H1 (cell line): Measurements from ENCODE around the gene CUBN. TPM values are rescaled to one million over a fixed set of nuclear protein-coding genes. Genes with fewer than 3 reads are reported as not detected.

Experiments used
- CTCF ChIA-PET: fragments of 300-600 bp; sonication (Branson Sonifier 250); formaldehyde crosslinking; loops from one replicate; lab custom pipeline; 2021; ENCODE audit not compliant: partially characterized antibody; lab: Charles Lee
- POLR2A ChIA-PET: fragments of 300-600 bp; sonication (Branson Sonifier 250); formaldehyde crosslinking; loops from one replicate; lab custom pipeline; 2021; ENCODE audit warnings: inconsistent platforms; ENCODE audit not compliant: partially characterized antibody; lab: Charles Lee
- DNase-seq, 2 experiments: peaks; one replicate each; pipeline versions ENCODE4 v3.0.0 to v3.0.0-alpha.2; 2010 to 2022; ENCODE audit warnings: low spot score in 2 of 2, low read depth in 1 of 2, mixed read lengths in 1 of 2
- FAIRE-seq: peaks from 2 replicates; lab custom pipeline; 2011; peaks lifted over from hg19 to GRCh38; lab: Jason Lieb, UNC
- H2AFZ ChIP-seq: 2 replicates; pipeline ENCODE4 v1.8.1; 2012; ENCODE audit warnings: low read length, inconsistent platforms
- H2AK5ac ChIP-seq: 2 replicates; pipeline ENCODE4 v1.6.1; 2013; ENCODE audit warnings: low read depth, low read length
- H2BK120ac ChIP-seq: replicated peaks from 2 replicates; pipeline ENCODE3; 2013; ENCODE audit warnings: low read depth, low read length, inconsistent platforms
- H2BK12ac ChIP-seq: 2 replicates; pipeline ENCODE4 v1.6.1; 2013; ENCODE audit warnings: low read depth, low read length
- H2BK15ac ChIP-seq: 2 replicates; pipeline ENCODE4 v1.6.1; 2013; ENCODE audit warnings: low read length
- H2BK20ac ChIP-seq: 2 replicates; pipeline ENCODE4 v1.6.1; 2013; ENCODE audit warnings: low read length
- H2BK5ac ChIP-seq: 2 replicates; pipeline ENCODE4 v1.6.1; 2013; ENCODE audit warnings: low read depth, low read length
- H3K14ac ChIP-seq: 2 replicates; pipeline ENCODE4 v1.6.1; 2013; ENCODE audit warnings: inconsistent platforms; ENCODE audit not compliant: insufficient read length
- H3K18ac ChIP-seq: 2 replicates; pipeline ENCODE4 v1.6.1; 2013; ENCODE audit warnings: low read length; ENCODE audit errors: extremely low read depth
- H3K23ac ChIP-seq: 2 replicates; pipeline ENCODE4 v1.6.1; 2013; ENCODE audit warnings: inconsistent platforms; ENCODE audit not compliant: insufficient read length
- H3K23me2 ChIP-seq: 2 replicates; pipeline ENCODE4 v1.6.1; 2013; ENCODE audit warnings: low read depth, low read length
- H3K27ac ChIP-seq: 2 replicates; pipeline ENCODE4 v1.6.1; 2011; ENCODE audit warnings: low read depth, low read length, inconsistent platforms
- H3K27me3 ChIP-seq, 4 experiments: replicated peaks in 1 of 4; 1 replicate in 1 of 4; 2 replicates in 3 of 4; pipeline versions ENCODE4 v1.6.1 to v1.8.1; 2011 to 2013; ENCODE audit warnings: low read length in 3 of 4, mild to moderate bottlenecking in 3 of 4, inconsistent platforms in 2 of 4, mixed read lengths in 2 of 4, moderate library complexity in 1 of 4; ENCODE audit not compliant: control insufficient read depth in 3 of 4, insufficient read depth in 3 of 4; ENCODE audit errors: extremely low read depth in 1 of 4
- H3K36me3 ChIP-seq, 4 experiments: 2 replicates each; pipeline versions ENCODE4 v1.6.1 to v1.8.1; 2011 to 2013; ENCODE audit warnings: mild to moderate bottlenecking in 4 of 4, low read length in 3 of 4, moderate library complexity in 2 of 4, control low read depth in 1 of 4, inconsistent platforms in 1 of 4; ENCODE audit not compliant: insufficient read depth in 4 of 4, control insufficient read depth in 2 of 4
- H3K4ac ChIP-seq: replicated peaks from 2 replicates; pipeline ENCODE3; 2013; ENCODE audit warnings: low read length, low read depth, mixed read lengths, inconsistent platforms; ENCODE audit not compliant: insufficient read length
- H3K4me1 ChIP-seq, 4 experiments: replicated peaks in 1 of 4; 1 replicate in 1 of 4; 2 replicates in 3 of 4; pipeline versions ENCODE4 v1.6.1 to v1.8.1; 2011 to 2013; ENCODE audit warnings: low read length in 3 of 4, inconsistent platforms in 2 of 4, mixed read lengths in 1 of 4; ENCODE audit not compliant: insufficient read depth in 4 of 4, control insufficient read depth in 3 of 4
- H3K4me2 ChIP-seq, 2 experiments: 2 replicates each; pipeline versions ENCODE4 v1.6.1 to v1.8.1; 2011 to 2013; ENCODE audit warnings: low read depth in 2 of 2, low read length in 2 of 2, control low read depth in 1 of 2, inconsistent platforms in 1 of 2, mild to moderate bottlenecking in 1 of 2; ENCODE audit not compliant: insufficient read depth in 1 of 2
- H3K4me3 ChIP-seq, 4 experiments: fragments of 200-600, 300-600 bp in 1 of 4; sonication (generic), shearing (Covaris generic), sonication (Bioruptor Twin) in 1 of 4; 2 replicates each; pipeline versions ENCODE4 v1.5.1 to v1.8.1; 2011 to 2016; ENCODE audit warnings: low read length in 4 of 4, low read depth in 3 of 4, control low read depth in 2 of 4, inconsistent platforms in 2 of 4, mild to moderate bottlenecking in 2 of 4, mixed read lengths in 1 of 4, moderate library complexity in 1 of 4; ENCODE audit not compliant: insufficient read depth in 2 of 4; ENCODE audit errors: extremely low read depth in 1 of 4
- H3K56ac ChIP-seq: replicated peaks from 2 replicates; pipeline ENCODE3; 2013; ENCODE audit warnings: low read depth, mild to moderate bottlenecking, mixed read lengths, low read length, inconsistent platforms; ENCODE audit not compliant: insufficient read length
- H3K79me1 ChIP-seq: 2 replicates; pipeline ENCODE4 v1.6.1; 2013; ENCODE audit warnings: low read depth, low read length, control low read depth
- H3K79me2 ChIP-seq, 2 experiments: 2 replicates each; pipeline versions ENCODE4 v1.6.1 to v1.8.1; 2012 to 2013; ENCODE audit warnings: low read length in 2 of 2, mild to moderate bottlenecking in 2 of 2, inconsistent platforms in 1 of 2; ENCODE audit not compliant: insufficient read depth in 2 of 2, control insufficient read depth in 1 of 2
- H3K9ac ChIP-seq, 4 experiments: replicated peaks in 1 of 4; 1 replicate in 1 of 4; 2 replicates in 3 of 4; pipeline versions ENCODE4 v1.6.1 to v1.8.1; 2011 to 2013; ENCODE audit warnings: low read depth in 3 of 4, low read length in 3 of 4, control low read depth in 2 of 4, mild to moderate bottlenecking in 2 of 4, moderate library complexity in 2 of 4, inconsistent platforms in 1 of 4; ENCODE audit errors: extremely low read depth in 1 of 4
- H3K9me3 ChIP-seq, 2 experiments: 2 replicates each; pipeline versions ENCODE4 v1.6.1 to v1.8.1; 2012 to 2013; ENCODE audit warnings: mild to moderate bottlenecking in 2 of 2, moderate library complexity in 2 of 2, control low read depth in 1 of 2, inconsistent platforms in 1 of 2, low read depth in 1 of 2, low read length in 1 of 2, mixed read lengths in 1 of 2; ENCODE audit not compliant: insufficient read depth in 2 of 2
- H4K20me1 ChIP-seq, 2 experiments: replicated peaks in 1 of 2; 2 replicates each; pipeline versions ENCODE3 to v1.8.1; 2011 to 2013; ENCODE audit warnings: inconsistent platforms in 2 of 2, low read length in 2 of 2, mild to moderate bottlenecking in 1 of 2; ENCODE audit not compliant: insufficient read depth in 2 of 2, control insufficient read depth in 1 of 2
- H4K5ac ChIP-seq: 2 replicates; pipeline ENCODE4 v1.6.1; 2013; ENCODE audit warnings: low read length, low read depth, mixed read lengths, inconsistent platforms; ENCODE audit not compliant: insufficient read length
- H4K8ac ChIP-seq: 2 replicates; pipeline ENCODE4 v1.8.0; 2013; ENCODE audit warnings: mild to moderate bottlenecking, moderate library complexity, low read length, inconsistent platforms; ENCODE audit not compliant: insufficient read depth; ENCODE audit errors: extremely low read depth
- H4K91ac ChIP-seq: replicated peaks from 2 replicates; pipeline ENCODE3; 2013; ENCODE audit warnings: low read length, mixed read lengths, inconsistent platforms; ENCODE audit not compliant: insufficient read length
- BACH1 ChIP-seq: IDR thresholded peaks from 2 replicates; pipeline ENCODE4 v1.6.1; 2012; ENCODE audit warnings: low read length, improper control_type of control experiment
- CTCF ChIP-seq, 3 experiments: IDR thresholded peaks; 1 replicate in 2 of 3; 2 replicates in 1 of 3; pipeline versions ENCODE4 v1.5.1 to v1.6.1; 2011; ENCODE audit warnings: low read length in 3 of 3, mild to moderate bottlenecking in 3 of 3, inconsistent platforms in 2 of 3, low read depth in 1 of 3, moderate library complexity in 1 of 3; ENCODE audit not compliant: insufficient read depth in 1 of 3; ENCODE audit errors: control extremely low read depth in 1 of 3
- EGR1 ChIP-seq: IDR thresholded peaks from 2 replicates; pipeline ENCODE4 v1.6.1; 2011; ENCODE audit warnings: low read depth, low read length, borderline replicate concordance
- EP300 ChIP-seq, 2 experiments: IDR thresholded peaks; 1 replicate in 1 of 2; 2 replicates in 1 of 2; pipeline ENCODE4 v1.6.1; 2011 to 2012; ENCODE audit warnings: low read depth in 2 of 2, low read length in 2 of 2, mild to moderate bottlenecking in 2 of 2, borderline replicate concordance in 1 of 2, inconsistent platforms in 1 of 2, moderate library complexity in 1 of 2
- SIN3A ChIP-seq, 2 experiments: IDR thresholded peaks in 1 of 2; conservative IDR thresholded peaks in 1 of 2; 2 replicates each; pipeline ENCODE4 v1.6.1; 2011 to 2012; ENCODE audit warnings: low read length in 2 of 2, improper control_type of control experiment in 1 of 2, low read depth in 1 of 2, mild to moderate bottlenecking in 1 of 2
- SIRT6 ChIP-seq: IDR thresholded peaks from one replicate; pipeline ENCODE4 v1.7.1; 2012; ENCODE audit warnings: low read length, inconsistent platforms
- TAF1 ChIP-seq: IDR thresholded peaks from 2 replicates; pipeline ENCODE4 v1.6.1; 2011; ENCODE audit warnings: mild to moderate bottlenecking, low read depth, low read length
- TEAD4 ChIP-seq: IDR thresholded peaks from 2 replicates; pipeline ENCODE4 v1.6.1; 2012; ENCODE audit warnings: low read depth, low read length, inconsistent platforms, mixed read lengths
- WGBS, 2 experiments: shearing (Covaris generic) in 1 of 2; methylation state at CpG; one replicate each; pipeline versions ENCODE4 v1.1.6 to v1.1.7; 2013 to 2015; ENCODE audit warnings: low lambda C conversion rate in 2 of 2, mixed read lengths in 2 of 2, inconsistent platforms in 1 of 2, low coverage in 1 of 2, missing lambda C conversion rate in 1 of 2; ENCODE audit not compliant: insufficient replicate concordance in 2 of 2, insufficient coverage in 1 of 2, insufficient read length in 1 of 2; ENCODE audit errors: extremely low coverage in 1 of 2, missing lambda C conversion rate in 1 of 2; 5-methylcytosine and 5-hydroxymethylcytosine counted together
- polyA plus RNA-seq, 7 experiments: library from polyadenylated mRNA; depleted of rRNA in 3 of 7; stranded (reverse) in 5 of 7; unstranded in 2 of 7; fragments of >200 nt in 5 of 7; fragments of 200-250 nt in 2 of 7; gene quantifications; 1 replicate in 5 of 7; 2 replicates in 1 of 7; 4 replicates in 1 of 7; pipeline versions ENCODE4 v1.2.1 to v1.2.3, GENCODE V29; 2011 to 2013; ENCODE audit warnings: missing spikeins in 2 of 7, mixed read lengths in 2 of 7
- total RNA-seq: library from RNA; stranded (reverse); fragmentation: NEBNext Ultra II Directional; extraction: Animal tissue kit (Norgen Biotek cat#: 25700); gene quantifications from 2 replicates; pipeline ENCODE4 v1.2.1, GENCODE V29; 2021
- TF ChIP-seq, protein P1 (sequence below): IDR thresholded peaks from 2 replicates; pipeline ENCODE4 v1.6.1; 2012; ENCODE audit warnings: inconsistent platforms
- TF ChIP-seq, protein P2 (sequence below): IDR thresholded peaks from 2 replicates; pipeline ENCODE4 v1.6.1; 2011; ENCODE audit warnings: low read depth, mild to moderate bottlenecking, low read length; ENCODE audit not compliant: insufficient read depth

CUBN gene
- total and polyA plus RNA-seq, 2 of the 8 experiments (the other 6 are each of a cell fraction or from before 2014, with no cell fraction given): 0.04 to 0.08 TPM

GRCh38 chr10:17051851-17052250 lies 77.8 kb downstream of the CUBN start:
- Histone ChIP-seq H2BK20ac (no peak overlapping the region), H3K79me2 (no peaks in the 10 kb centered on the region), H4K8ac (no peak overlapping the region), H3K4me1 (no peaks in the 10 kb centered on the region; a peak in 1 of 7 replicates), H3K4me2 (no peak overlapping the region), H3K14ac (no peak overlapping the region), H3K4ac (no peak overlapping the region), H3K27ac (no peak overlapping the region), H3K23me2 (no peaks in the 10 kb centered on the region; the same call in 1 of the 2 replicates), H3K9ac (no peak overlapping the region), H2BK120ac (no peak overlapping the region), H4K91ac (no peak overlapping the region), H3K9me3 (0 out of 4 replicates have a peak, but pooled peaks cover 0 to 2% of the 10 kb centered on the region in 2 experiments), H3K56ac (no peak overlapping the region), H4K20me1 (no peaks in the 10 kb centered on the region), H2BK5ac (no peak overlapping the region), H3K79me1 (no peaks in the 10 kb centered on the region), H3K23ac (no peak overlapping the region), H3K4me3 (no peak overlapping the region), H3K18ac (no peak overlapping the region), H2BK12ac (no peak overlapping the region), H4K5ac (no peak overlapping the region), H2AFZ (no peak overlapping the region), H3K36me3 (no peaks in the 10 kb centered on the region), H2BK15ac (no peak overlapping the region), H3K27me3 (no peaks in the 10 kb centered on the region), H2AK5ac (no peak overlapping the region)
- ChIA-PET POLR2A (no interaction called here), CTCF (no interaction called here)
- 83% methylated on average over 3 of the region's 3 CpGs; no CpG with 5 or more reads in 1 of the 2 experiments for WGBS, 2 experiments
- DNase-seq: no peak
- FAIRE-seq: no peak
- TF ChIP-seq, protein P1, sequence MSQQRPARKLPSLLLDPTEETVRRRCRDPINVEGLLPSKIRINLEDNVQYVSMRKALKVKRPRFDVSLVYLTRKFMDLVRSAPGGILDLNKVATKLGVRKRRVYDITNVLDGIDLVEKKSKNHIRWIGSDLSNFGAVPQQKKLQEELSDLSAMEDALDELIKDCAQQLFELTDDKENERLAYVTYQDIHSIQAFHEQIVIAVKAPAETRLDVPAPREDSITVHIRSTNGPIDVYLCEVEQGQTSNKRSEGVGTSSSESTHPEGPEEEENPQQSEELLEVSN: no peak
- TF ChIP-seq BACH1: no peak
- TF ChIP-seq TAF1: no peak
- no peak for TF ChIP-seq SIRT6
- no peak for TF ChIP-seq TEAD4
- TF ChIP-seq, protein P2, sequence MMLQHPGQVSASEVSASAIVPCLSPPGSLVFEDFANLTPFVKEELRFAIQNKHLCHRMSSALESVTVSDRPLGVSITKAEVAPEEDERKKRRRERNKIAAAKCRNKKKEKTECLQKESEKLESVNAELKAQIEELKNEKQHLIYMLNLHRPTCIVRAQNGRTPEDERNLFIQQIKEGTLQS: no peak
- no peak for TF ChIP-seq SIN3A (conservative IDR thresholded peaks at IDR 0.05 in 1 of 2, IDR thresholded peaks at IDR 0.05 in 1 of 2; ENCODE audit: low read depth in 1 of 2, low read length in 2 of 2)
- no peak for TF ChIP-seq EP300 (IDR thresholded peaks at IDR 0.05; ENCODE audit: borderline replicate concordance in 1 of 2, low read depth in 2 of 2, low read length in 2 of 2)
- TF ChIP-seq EGR1: no peak
- no peak for TF ChIP-seq CTCF (IDR thresholded peaks at IDR 0.05; ENCODE audit: control extremely low read depth in 1 of 3, insufficient read depth in 1 of 3, low read depth in 1 of 3, low read length in 3 of 3)
